ENCODE results near the gene RNF212.
A peak's percentile ranks its signal among the peaks of the same experiment; 100 is the strongest.

The RNF212 gene

GRCh38 chr4:1048773-1049590 lies 64.4 kb downstream of the RNF212 start:
- no peak for DNase-seq (ENCODE audit: low read depth)

- DNase-seq (ENCODE audit: low read depth), result no peak
Observed at GRCh38 chr4:1047976-1048772, 65.2 kb downstream of the RNF212 start.

- DNase-seq (ENCODE audit: low read depth), result no peak
Observed at GRCh38 chr4:1047106-1047975, 66.0 kb downstream of the RNF212 start.

- peak; percentile 60 for DNase-seq (ENCODE audit: low read depth)
Observed at GRCh38 chr4:1046581-1047011, 66.8 kb downstream of the RNF212 start.

GRCh38 chr4:1045595-1046201 lies 67.7 kb downstream of the RNF212 start:
- DNase-seq (ENCODE audit: low read depth), result no peak

GRCh38 chr4:1045193-1045594 lies 68.2 kb downstream of the RNF212 start:
- no peak for DNase-seq (ENCODE audit: low read depth)

- peak; percentile 64 for DNase-seq (ENCODE audit: low read depth)
Observed at GRCh38 chr4:1044469-1045192, 68.7 kb downstream of the RNF212 start.

- DNase-seq (ENCODE audit: low read depth), result peak; percentile 99
Observed at GRCh38 chr4:1043651-1044468, 69.5 kb downstream of the RNF212 start.

GRCh38 chr4:1043162-1043561 lies 70.2 kb downstream of the RNF212 start:
- no peak for DNase-seq (ENCODE audit: low read depth)

GRCh38 chr4:1042352-1043055 lies 70.9 kb downstream of the RNF212 start:
- DNase-seq (ENCODE audit: low read depth), result no peak

GRCh38 chr4:1041936-1042330 lies 71.4 kb downstream of the RNF212 start:
- DNase-seq (ENCODE audit: low read depth), result no peak

- peak; percentile 24 for DNase-seq (ENCODE audit: low read depth)
Observed at GRCh38 chr4:1041147-1041935, 72.0 kb downstream of the RNF212 start.

- no peak for DNase-seq (ENCODE audit: low read depth)
Observed at GRCh38 chr4:1040344-1041146, 72.8 kb downstream of the RNF212 start.

GRCh38 chr4:1039493-1040343 lies 73.6 kb downstream of the RNF212 start:
- peak; percentile 34 for DNase-seq (ENCODE audit: low read depth)

- DNase-seq (ENCODE audit: low read depth), result no peak
Observed at GRCh38 chr4:1038948-1039492, 74.3 kb downstream of the RNF212 start.

GRCh38 chr4:1036976-1037810 lies 76.2 kb downstream of the RNF212 start:
- no peak for DNase-seq (ENCODE audit: low read depth)
